Measurements from ENCODE around the gene SPAG9.

Gene SPAG9, protein sequence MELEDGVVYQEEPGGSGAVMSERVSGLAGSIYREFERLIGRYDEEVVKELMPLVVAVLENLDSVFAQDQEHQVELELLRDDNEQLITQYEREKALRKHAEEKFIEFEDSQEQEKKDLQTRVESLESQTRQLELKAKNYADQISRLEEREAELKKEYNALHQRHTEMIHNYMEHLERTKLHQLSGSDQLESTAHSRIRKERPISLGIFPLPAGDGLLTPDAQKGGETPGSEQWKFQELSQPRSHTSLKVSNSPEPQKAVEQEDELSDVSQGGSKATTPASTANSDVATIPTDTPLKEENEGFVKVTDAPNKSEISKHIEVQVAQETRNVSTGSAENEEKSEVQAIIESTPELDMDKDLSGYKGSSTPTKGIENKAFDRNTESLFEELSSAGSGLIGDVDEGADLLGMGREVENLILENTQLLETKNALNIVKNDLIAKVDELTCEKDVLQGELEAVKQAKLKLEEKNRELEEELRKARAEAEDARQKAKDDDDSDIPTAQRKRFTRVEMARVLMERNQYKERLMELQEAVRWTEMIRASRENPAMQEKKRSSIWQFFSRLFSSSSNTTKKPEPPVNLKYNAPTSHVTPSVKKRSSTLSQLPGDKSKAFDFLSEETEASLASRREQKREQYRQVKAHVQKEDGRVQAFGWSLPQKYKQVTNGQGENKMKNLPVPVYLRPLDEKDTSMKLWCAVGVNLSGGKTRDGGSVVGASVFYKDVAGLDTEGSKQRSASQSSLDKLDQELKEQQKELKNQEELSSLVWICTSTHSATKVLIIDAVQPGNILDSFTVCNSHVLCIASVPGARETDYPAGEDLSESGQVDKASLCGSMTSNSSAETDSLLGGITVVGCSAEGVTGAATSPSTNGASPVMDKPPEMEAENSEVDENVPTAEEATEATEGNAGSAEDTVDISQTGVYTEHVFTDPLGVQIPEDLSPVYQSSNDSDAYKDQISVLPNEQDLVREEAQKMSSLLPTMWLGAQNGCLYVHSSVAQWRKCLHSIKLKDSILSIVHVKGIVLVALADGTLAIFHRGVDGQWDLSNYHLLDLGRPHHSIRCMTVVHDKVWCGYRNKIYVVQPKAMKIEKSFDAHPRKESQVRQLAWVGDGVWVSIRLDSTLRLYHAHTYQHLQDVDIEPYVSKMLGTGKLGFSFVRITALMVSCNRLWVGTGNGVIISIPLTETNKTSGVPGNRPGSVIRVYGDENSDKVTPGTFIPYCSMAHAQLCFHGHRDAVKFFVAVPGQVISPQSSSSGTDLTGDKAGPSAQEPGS (N-terminal part only)

GRCh38 chr17:51120739-51121619 lies at the start of gene SPAG9:
SPAG9 (minus strand) TSS chr17:51120868; CDS start chr17:51120656, 212 bp downstream.
- DNase-seq (ENCODE audit: low read depth in 2 of 2) = peak; percentile 86 to 91

DNA sequence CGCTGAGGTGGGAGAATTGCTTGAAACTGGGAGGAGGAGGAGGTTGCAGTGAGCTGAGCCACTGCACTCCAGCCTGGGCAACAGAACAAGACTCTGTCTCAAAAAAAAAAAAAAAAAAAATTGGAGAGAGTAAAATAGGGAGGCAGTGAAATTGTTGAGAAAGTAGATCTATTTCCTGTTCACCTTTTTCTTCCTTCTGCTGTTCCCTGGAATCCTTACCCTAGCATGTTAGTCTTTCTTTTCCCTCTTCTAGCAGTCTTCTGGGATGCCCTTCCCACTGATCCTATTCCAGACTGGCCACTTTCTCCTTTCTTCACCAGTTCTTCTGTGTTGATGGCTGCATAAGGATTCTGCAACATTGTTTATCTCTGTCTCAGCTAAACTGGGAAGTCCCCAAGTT lies 48.7 kb upstream of the SPAG9 start:
- no peak for DNase-seq (ENCODE audit: low read depth in 2 of 2)

GRCh38 chr17:51166987-51167931 lies 46.6 kb upstream of the SPAG9 start:
- DNase-seq (ENCODE audit: low read depth in 2 of 2) = peak; percentile 59 to 73

DNA sequence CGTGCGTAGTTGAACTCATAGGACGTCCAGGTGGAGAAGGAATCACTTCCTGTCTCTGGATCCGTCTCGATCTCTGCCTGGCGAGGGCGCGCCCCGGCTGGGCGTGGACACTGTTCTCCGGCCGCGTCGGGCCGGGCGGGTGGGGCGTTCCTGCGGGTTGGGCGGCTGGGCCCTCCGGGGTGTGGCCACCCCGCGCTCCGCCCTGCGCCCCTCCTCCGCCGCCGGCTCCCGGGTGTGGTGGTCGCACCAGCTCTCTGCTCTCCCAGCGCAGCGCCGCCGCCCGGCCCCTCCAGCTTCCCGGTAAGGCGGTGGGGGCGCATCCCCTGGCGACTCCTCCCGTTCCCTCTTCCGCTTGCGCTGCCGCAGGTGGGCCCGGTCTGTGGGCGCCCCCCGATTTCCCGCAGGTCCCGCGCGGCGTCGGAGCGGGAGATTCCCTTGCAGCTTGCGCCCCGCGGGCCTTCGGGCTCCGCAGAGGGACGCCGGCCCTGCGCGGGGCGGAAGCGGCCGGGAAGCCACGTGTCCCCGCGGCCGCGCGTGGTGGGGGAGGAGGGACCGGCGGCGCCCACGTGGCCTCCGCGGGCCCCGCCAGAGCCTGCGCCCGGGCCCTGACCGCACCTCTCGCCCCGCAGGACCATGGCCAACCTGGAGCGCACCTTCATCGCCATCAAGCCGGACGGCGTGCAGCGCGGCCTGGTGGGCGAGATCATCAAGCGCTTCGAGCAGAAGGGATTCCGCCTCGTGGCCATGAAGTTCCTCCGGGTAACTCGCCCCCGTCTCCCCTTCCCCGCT lies 45.7 kb upstream of the SPAG9 start, which contains the start of gene NME2:
Gene NME2 (plus strand): TSS at position 214 of the 789 bp plus-strand sequence. CDS start 420 bp downstream, at position 634.
- peak; percentile 56 to 72 for DNase-seq (ENCODE audit: low read depth in 2 of 2)

DNA sequence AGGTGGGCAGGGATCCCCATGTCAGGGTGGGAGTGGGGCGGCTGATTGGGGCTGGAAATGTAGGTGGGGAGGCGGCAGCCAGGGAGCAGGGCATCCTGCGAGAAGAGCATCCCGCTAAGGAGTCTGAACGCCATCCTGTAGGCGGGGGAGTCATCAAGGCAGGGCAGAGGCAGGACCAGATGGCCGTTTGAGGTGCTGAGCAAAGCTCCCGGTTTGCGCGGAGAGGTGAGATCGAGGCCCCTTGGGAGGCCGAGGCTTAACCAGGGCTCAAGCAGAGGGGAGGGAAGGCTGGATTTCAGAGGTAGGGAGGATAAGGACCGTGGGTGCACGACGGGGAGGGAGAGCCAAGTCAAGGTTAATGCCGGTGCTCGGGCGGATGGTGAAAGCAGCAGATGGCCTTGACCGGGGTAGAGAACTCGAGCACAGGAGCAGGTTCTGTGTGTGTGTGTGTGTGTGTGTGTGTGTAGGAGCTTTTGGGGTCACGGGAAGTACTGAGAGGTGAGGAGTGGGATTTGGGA lies 45.1 kb upstream of the SPAG9 start:
- DNase-seq (ENCODE audit: low read depth in 2 of 2) = no peak

DNA sequence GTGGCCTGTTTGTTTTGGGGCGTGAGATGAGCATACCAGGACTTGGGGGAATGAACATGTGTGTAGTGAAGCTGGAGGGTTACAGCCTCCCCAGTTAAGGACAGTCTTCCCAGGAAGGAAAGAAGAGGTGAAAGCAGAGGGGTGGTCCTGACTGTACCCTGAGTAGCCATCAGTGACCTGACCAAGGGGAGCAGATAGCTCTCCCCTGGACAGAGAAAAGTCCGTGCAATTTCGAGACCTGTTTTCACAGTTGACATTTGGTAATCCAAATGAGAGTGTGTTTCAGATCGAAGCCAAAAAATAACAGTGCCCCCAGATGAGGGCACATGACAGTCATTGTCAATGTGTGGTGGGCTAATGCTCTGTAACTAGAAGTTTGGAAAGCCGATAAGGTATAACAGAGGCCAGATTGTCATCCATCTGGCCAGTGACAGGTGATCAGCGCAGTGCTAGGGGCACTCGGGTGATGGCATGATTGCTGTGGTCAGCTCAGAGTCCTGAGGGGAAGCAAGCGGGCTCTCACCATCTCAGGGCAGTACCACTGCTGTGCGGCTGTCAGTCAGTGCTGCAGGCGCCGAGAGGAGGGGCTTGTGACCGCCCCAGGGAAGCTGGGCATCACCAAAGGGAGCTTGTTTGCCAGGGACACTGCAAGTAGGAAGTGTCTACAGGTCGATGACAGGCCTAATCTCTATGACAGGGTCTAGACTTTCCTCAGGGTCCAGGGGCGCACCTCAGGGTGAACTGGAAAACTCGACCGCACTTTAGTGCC lies 44.4 kb upstream of the SPAG9 start:
- DNase-seq (ENCODE audit: low read depth in 2 of 2) = no peak

DNA sequence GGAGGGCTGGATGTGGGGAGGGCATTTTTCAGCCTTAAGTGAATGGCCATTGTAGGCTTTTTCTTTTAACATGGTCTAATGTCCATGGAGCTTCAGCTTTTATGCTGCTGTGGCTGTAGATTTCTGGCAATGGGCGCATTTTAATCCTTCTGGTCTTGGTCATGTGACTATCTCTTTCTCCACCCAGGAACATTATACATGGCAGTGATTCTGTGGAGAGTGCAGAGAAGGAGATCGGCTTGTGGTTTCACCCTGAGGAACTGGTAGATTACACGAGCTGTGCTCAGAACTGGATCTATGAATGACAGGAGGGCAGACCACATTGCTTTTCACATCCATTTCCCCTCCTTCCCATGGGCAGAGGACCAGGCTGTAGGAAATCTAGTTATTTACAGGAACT lies 40.9 kb upstream of the SPAG9 start:
- DNase-seq (ENCODE audit: low read depth in 2 of 2) = no peak

DNA sequence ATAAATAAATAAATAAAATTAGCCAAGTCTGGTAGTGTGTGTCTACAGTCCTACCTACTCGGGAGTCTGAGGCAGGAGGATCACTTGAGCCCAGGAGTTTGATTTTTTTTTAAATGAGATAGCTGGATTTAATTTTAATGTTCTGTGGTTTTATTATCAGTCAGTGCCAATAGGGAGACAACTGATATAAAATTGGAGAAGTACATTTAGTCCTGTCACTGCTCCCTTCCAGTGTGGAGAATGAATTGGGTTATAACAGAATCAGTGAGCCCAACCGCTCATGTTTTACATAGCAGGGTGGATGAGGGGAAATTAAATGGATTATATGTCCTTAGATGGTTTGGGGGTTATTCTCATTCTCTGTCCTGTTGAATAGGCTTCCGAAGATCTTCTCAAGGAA lies 38.9 kb upstream of the SPAG9 start:
- DNase-seq (ENCODE audit: low read depth in 2 of 2) = no peak

DNA sequence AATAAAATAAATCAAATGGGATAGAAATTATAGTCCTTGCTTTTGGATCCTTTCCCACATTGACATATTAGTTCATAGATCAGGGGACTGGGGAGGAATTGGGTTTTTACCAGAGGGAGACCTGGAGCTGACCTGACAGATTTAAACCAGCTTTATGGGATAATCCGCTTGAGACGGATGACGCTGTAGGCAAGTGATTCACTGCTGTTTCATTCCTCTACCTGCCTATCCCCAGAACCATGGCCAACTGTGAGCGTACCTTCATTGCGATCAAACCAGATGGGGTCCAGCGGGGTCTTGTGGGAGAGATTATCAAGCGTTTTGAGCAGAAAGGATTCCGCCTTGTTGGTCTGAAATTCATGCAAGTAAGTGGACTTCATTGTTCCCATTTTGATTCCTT lies 34.7 kb upstream of the SPAG9 start:
- no peak for DNase-seq (ENCODE audit: low read depth in 2 of 2)

DNA sequence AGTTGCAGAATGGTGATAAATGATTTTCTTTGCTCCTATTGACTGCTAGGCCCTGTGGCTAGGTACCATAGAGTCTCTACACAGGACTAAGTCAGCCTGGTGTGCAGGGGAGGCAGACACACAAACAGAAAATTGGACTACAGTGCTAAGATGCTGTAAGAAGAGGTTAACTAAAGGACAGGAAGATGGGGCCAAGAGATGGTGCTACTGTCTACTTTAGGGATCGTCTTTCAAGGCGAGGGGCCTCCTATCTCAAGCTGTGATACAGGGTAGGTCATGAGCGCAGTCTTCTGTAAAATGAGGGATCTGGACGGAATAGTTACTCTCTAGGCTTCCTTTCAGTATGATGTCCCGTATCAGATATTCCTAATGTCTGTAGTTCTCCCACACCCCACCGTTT lies 33.5 kb upstream of the SPAG9 start:
- DNase-seq (ENCODE audit: low read depth in 2 of 2) = no peak

- DNase-seq (ENCODE audit: low read depth in 2 of 2) = peak; percentile 94 to 95
These were observed 32.8 kb upstream of the SPAG9 start, which contains the start of gene NME1 for GRCh38 chr17:51153210-51154072. NME1 (plus strand) TSS chr17:51153559; CDS start chr17:51155655, 2,096 bp downstream.

DNA sequence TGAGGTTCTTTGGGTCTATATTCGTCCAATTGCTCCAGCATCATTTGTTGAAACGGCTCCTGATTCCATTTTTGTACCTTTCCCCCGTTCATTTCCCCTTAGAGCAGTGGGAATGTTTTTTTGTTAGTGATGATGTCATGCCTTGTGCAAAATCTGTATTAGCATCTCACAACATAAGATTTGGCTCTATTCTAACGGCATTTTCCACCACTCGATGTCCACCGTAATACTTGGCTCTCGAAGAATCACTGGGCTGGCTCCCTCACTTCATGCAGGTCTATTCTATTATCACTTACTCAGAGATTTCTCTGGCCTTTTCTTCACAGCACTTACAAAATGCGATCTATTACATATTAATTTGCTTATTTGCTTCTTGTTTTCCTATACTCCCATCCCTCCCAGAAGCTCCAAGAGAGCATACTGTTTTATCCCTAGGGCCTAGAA lies 32.1 kb upstream of the SPAG9 start:
- no peak for DNase-seq (ENCODE audit: low read depth in 2 of 2)

DNA sequence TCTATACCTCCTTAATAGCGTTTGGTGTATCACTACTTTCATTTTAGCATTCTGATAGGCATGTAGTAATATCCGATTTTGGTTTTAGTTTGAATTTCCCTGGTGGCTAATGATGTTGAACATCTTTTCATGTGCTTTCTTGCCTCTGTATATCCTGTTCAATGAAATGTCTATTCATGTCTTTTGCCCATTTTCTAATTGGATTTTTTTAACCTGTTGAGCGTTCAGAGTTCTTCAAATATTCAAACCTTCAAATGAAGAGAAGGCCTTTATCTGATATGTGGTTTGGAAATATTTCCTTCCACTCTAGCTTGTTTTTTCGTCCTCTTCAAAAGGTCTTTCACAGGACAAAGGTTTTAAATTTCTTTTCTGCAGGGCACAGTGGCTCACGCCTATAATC lies 30.3 kb upstream of the SPAG9 start:
- DNase-seq (ENCODE audit: low read depth in 2 of 2) = no peak

DNA sequence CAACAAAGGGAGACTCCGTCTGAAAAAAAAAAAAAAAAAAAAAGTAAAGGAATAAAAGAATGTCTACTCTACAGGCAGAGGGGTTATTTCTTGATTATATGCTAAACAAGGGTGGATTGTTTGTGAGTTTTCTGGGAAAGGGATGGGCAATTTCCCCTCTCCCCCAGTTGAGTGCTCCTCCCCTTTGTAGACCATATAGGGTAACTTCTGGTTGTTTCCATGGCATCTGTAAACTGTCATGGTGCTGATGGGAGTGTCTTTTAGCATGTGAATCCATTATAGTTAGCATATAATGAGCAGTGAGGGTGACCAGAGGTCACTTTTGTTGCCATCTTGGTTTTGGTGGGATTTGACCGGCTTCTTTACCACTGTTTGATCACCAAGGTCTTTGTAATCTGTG lies 28.5 kb upstream of the SPAG9 start:
- DNase-seq (ENCODE audit: low read depth in 2 of 2) = no peak

GRCh38 chr17:51147650-51148049 lies 27.0 kb upstream of the SPAG9 start:
- no peak for DNase-seq (ENCODE audit: low read depth in 2 of 2)

- no peak for DNase-seq (ENCODE audit: low read depth in 2 of 2)
These were observed 23.8 kb upstream of the SPAG9 start for GRCh38 chr17:51144266-51145022.

Measured in stimulated activated CD4-positive, alpha-beta T cell treated with anti-CD3 and anti-CD28 coated beads, Interleukin-4, amount 100 ng/mL, for 48 hours (primary cell).